A549 treated with Hydrocortisone at 1 μM for 4 hours (cell line): ENCODE results near the gene ARHGEF2. TPM values are rescaled to one million over a fixed set of nuclear protein-coding genes. Genes with fewer than 3 reads are reported as not detected.

Experiments
- total RNA-seq: library from RNA; stranded (reverse); fragments of 200-300 nt; extraction: Qiagen RNA extraction; gene quantifications from 5 replicates; pipeline ENCODE4 v1.2.3, GENCODE V29; 2022

Gene ARHGEF2
- total RNA-seq = 27.6 to 42.5 TPM (median 34.0 TPM) in 5 replicates

DNA sequence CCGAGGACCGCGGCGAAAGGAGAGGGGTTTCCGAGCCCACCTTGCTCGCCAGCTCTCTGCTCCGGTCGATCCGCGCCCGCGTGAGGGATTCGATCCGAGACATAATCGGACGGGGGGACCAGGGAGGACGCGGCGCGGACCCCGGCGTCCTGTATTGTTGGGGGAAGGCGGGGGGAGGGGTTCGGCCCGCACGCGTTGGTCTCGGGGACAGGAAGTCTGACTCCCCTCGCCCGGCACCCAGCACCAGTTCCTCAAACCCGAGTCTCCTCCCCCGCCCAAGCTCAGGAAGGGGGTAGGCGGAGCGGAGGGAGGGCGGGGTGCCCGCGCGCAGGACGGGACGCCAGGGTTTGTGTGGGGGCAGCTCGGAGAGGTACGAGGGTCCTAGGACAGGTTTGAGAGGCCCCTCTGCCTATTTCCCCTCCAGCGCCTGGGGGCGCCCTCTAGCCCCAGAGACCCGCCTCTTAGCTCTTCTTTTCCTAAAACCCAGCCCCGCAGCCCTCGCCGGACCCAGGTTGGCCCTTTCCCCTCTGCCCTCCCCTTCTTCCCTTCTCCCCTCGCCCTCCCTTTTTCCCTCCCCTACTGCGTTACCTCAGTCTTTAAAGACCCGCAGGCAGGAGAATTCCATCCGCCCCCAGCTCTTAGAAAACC is at the start of gene ARHGEF2:
Gene ARHGEF2 (minus strand): TSS at position 223 of the 648 bp plus-strand sequence. CDS start 120 bp downstream, at position 103.

DNA sequence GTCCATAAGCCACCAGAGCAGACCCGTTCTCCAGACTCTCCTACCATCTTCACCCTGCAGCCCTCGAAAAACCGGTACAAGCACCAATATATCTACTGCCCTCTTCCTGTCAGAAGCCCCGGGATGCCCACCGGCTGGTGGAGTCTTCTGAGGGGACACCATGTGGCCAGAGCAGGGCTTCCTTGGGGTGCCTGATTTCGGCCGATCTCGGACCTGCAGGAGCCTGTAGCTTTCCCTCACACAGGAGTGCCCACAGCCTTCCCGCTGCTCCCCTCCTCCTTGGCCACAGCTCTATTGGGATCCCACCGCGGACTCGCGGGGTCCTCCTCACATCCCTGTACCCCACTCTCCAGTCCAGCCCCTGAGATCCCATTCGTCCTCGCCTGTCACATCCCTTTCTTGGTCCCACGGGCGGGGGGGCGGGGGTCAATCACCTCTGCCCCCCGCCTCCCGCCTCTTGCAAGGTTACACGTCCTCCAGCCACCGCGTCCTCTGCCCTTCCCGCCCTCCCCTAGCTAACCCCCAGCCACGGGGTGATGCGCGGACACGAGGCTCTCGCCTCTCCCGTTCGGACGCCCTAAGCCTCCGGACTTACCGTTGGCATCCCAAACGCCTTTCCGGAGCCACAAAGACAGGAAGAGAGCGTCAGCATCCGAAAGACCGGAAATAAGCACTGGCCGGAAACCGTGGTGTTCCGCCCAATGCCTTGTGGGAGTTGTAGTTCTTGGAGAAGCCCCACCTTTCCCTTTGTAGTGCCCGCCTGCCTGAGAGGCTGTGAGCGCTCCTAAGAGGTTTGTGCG is 42.1 kb upstream of the ARHGEF2 start, which contains the start of gene SSR2:
Gene SSR2 (minus strand): TSS at position 659 of the 800 bp plus-strand sequence. CDS start 784 bp downstream, outside the sequence.

DNA sequence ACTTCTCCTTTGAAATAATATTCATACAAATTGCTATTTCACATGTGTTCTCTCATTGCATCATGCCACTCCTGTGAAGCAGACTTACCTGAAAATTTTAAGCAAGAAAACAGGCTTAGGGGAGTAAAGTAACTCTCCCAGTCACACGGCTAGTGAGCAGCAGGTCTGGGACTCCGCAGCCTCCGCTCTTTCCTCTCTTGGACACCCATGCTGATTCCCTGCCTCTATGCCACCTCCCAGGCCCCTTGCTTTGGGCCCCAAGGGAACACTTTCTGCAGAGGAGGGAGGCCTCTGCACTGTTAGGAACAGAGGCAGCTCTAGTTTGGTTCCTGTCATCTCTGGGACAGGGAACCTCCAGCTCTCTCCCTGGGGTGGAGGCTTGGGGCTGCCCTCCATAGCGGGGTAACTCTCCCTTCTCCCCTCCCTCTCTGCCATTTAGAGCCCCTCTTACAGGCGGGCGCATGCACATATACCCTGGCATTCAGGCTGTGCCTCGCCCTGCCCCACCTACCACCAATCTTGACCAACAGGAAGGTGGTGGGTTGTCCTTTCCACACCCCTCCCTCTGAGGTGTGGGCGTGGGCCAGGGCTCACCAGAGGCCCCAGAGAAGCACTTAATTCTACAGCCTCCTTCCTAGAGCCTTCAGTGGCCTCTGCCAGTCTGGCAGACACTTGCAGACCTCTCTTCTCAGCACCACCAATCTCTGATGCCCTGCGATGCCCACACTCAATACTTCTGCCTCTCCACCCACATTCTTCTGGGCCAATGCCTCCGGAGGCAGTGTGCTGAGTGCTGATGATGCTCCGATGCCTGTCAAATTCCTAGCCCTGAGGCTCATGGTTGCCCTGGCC is 37.1 kb downstream of the ARHGEF2 start, which contains the start of gene RXFP4:
Gene RXFP4 (plus strand): TSS at position 646 of the 852 bp plus-strand sequence. CDS start 72 bp downstream, at position 718.

GRCh38 chr1:155934097-155934935 is 44.0 kb downstream of the ARHGEF2 start, which contains the start of gene KHDC4:
KHDC4 (minus strand) TSS chr1:155934413; CDS start chr1:155934373, 40 bp downstream.

GRCh38 chr1:155911156-155912055 is 66.9 kb downstream of the ARHGEF2 start, which contains the start of gene RIT1:
RIT1 (minus strand) TSS chr1:155911349; CDS start chr1:155910761, 588 bp downstream.

Other genes with a start within 250 kb of the ARHGEF2 start
- gene GON4L, start 121.3 kb downstream of the ARHGEF2 start, total RNA-seq = 11.9 to 15.3 TPM (median 13.5 TPM) in 5 replicates
- gene SYT11, start 119.0 kb downstream of the ARHGEF2 start, total RNA-seq = 0.92 to 1.5 TPM (median 1.3 TPM) in 5 replicates
- 18.7 to 22.1 TPM (median 21.6 TPM) in 5 replicates for gene RIT1, start 67.2 kb downstream of the ARHGEF2 start, total RNA-seq
- gene KHDC4, start 44.1 kb downstream of the ARHGEF2 start, total RNA-seq = 20.0 to 23.2 TPM (median 22.2 TPM) in 5 replicates
- gene RXFP4, start 36.9 kb downstream of the ARHGEF2 start, total RNA-seq = not detected in 5 replicates
- 254 to 271 TPM (median 259 TPM) in 5 replicates for gene SSR2, start 42.4 kb upstream of the ARHGEF2 start, total RNA-seq
- 34.3 to 41.2 TPM (median 40.5 TPM) in 5 replicates for gene UBQLN4, start 75.3 kb upstream of the ARHGEF2 start, total RNA-seq
- gene LAMTOR2, start 76.2 kb upstream of the ARHGEF2 start, total RNA-seq = 140 to 156 TPM (median 148 TPM) in 5 replicates
- gene RAB25, start 82.6 kb upstream of the ARHGEF2 start, total RNA-seq = 0.17 to 0.28 TPM in 2 of 5 replicates, not detected in the others
- gene MEX3A, start 103.9 kb upstream of the ARHGEF2 start, total RNA-seq = 1.2 to 2.4 TPM (median 2.2 TPM) in 5 replicates
- gene LMNA, start 136.2 kb upstream of the ARHGEF2 start, total RNA-seq = 697 to 752 TPM (median 725 TPM) in 5 replicates
- 0.36 to 0.43 TPM (median 0.40 TPM) in 5 replicates for gene SEMA4A, start 175.0 kb upstream of the ARHGEF2 start, total RNA-seq
- gene SLC25A44, start 215.6 kb upstream of the ARHGEF2 start, total RNA-seq = 25.7 to 32.0 TPM (median 27.0 TPM) in 5 replicates
- 47.7 to 63.9 TPM (median 60.3 TPM) in 5 replicates for gene PMF1, start 234.5 kb upstream of the ARHGEF2 start, total RNA-seq